WTC11 (cell line): ENCODE measurements around the gene NUAK2. TPM values are rescaled to one million over a fixed set of nuclear protein-coding genes. Genes with fewer than 3 reads are reported as not detected.

Experiments
- ATAC-seq: fragments of 200-7000 bp; cut with Tn5 transposase; 2 replicates; pipeline ENCODE4 v1.10.0; 2021; ENCODE audit warnings: mild to moderate bottlenecking, moderate library complexity
- CTCF ChIA-PET: fragments of 300-600 bp; sonication (Branson Sonifier 250); formaldehyde crosslinking; loops from one replicate; lab custom pipeline; 2021; ENCODE audit warnings: antibody characterized with exemption; lab: Charles Lee
- POLR2A ChIA-PET: fragments of 350-600 bp; sonication (Branson Sonifier 250); formaldehyde crosslinking; loops from one replicate; lab custom pipeline; 2021; ENCODE audit warnings: antibody characterized with exemption; lab: Charles Lee
- DNase-seq: peaks from one replicate; pipeline ENCODE4 v3.0.0; 2021; ENCODE audit warnings: low spot score
- H3K27ac Mint-ChIP-seq: 2 replicates; pipeline ENCODE4 v1.8.0; 2021; ENCODE audit warnings: mixed read lengths
- H3K27me3 Mint-ChIP-seq: 2 replicates; pipeline ENCODE4 v1.8.0; 2021; ENCODE audit warnings: low read depth, mild to moderate bottlenecking, moderate library complexity, mixed read lengths
- H3K36me3 Mint-ChIP-seq: 2 replicates; pipeline ENCODE4 v1.8.0; 2021; ENCODE audit warnings: mixed read lengths
- H3K4me1 Mint-ChIP-seq: 2 replicates; pipeline ENCODE4 v1.8.0; 2022; ENCODE audit warnings: mixed read lengths
- H3K4me3 Mint-ChIP-seq: 2 replicates; pipeline ENCODE4 v1.8.0; 2021; ENCODE audit warnings: mild to moderate bottlenecking, moderate library complexity, mixed read lengths
- H3K9me3 Mint-ChIP-seq: 2 replicates; pipeline ENCODE4 v1.8.0; 2021; ENCODE audit warnings: mixed read lengths
- ATF1 ChIP-seq: sonication (generic); formaldehyde crosslinking; IDR thresholded peaks from 2 replicates; pipeline ENCODE4 v1.8.1; 2023; ENCODE audit warnings: mild to moderate bottlenecking, moderate library complexity, missing genetic modification reagents
- CREM ChIP-seq: sonication (generic); formaldehyde crosslinking; IDR thresholded peaks from 2 replicates; pipeline ENCODE4 v1.8.1; 2022; ENCODE audit warnings: mild to moderate bottlenecking, missing genetic modification reagents, moderate library complexity
- ETV6 ChIP-seq: sonication (generic); formaldehyde crosslinking; IDR thresholded peaks from 2 replicates; pipeline ENCODE4 v1.8.1; 2022; ENCODE audit warnings: mild to moderate bottlenecking, missing genetic modification reagents
- NFYB ChIP-seq: sonication (generic); formaldehyde crosslinking; conservative IDR thresholded peaks from 2 replicates; pipeline ENCODE4 v1.8.0; 2022; ENCODE audit warnings: low read depth, missing genetic modification reagents
- SMAD3 ChIP-seq: sonication (generic); formaldehyde crosslinking; IDR thresholded peaks from 2 replicates; pipeline ENCODE4 v1.8.0; 2022; ENCODE audit warnings: missing genetic modification reagents, mild to moderate bottlenecking, borderline replicate concordance
- SP1 ChIP-seq: sonication (generic); formaldehyde crosslinking; conservative IDR thresholded peaks from 2 replicates; pipeline ENCODE4 v1.8.1; 2022; ENCODE audit warnings: missing genetic modification reagents
- TP53 ChIP-seq: sonication (generic); formaldehyde crosslinking; IDR thresholded peaks from 2 replicates; pipeline ENCODE4 v1.8.1; 2023; ENCODE audit warnings: mild to moderate bottlenecking, missing genetic modification reagents
- ZNF121 ChIP-seq: sonication (generic); formaldehyde crosslinking; IDR thresholded peaks from 2 replicates; pipeline ENCODE4 v1.8.0; 2023; ENCODE audit warnings: missing genetic modification reagents
- ZNF138 ChIP-seq: sonication (generic); formaldehyde crosslinking; conservative IDR thresholded peaks from 2 replicates; pipeline ENCODE4 v1.8.1; 2022; ENCODE audit warnings: mild to moderate bottlenecking, moderate library complexity, missing genetic modification reagents
- ZNF263 ChIP-seq: sonication (generic); formaldehyde crosslinking; IDR thresholded peaks from 2 replicates; pipeline ENCODE4 v1.8.1; 2022; ENCODE audit warnings: low read depth, mild to moderate bottlenecking, moderate library complexity, missing genetic modification reagents
- ZNF416 ChIP-seq: fragments of 250-450 bp; sonication (Bioruptor Pico); IDR thresholded peaks from 2 replicates; pipeline ENCODE4 v1.9.0; 2021; ENCODE audit warnings: mild to moderate bottlenecking, inconsistent platforms
- total RNA-seq: library from RNA; stranded (reverse); gene quantifications from 3 replicates; pipeline ENCODE4 v1.2.3, GENCODE V29; 2021
- TF ChIP-seq, protein P1 (sequence below): sonication (generic); formaldehyde crosslinking; conservative IDR thresholded peaks from 2 replicates; pipeline ENCODE4 v1.8.1; 2022; ENCODE audit warnings: mild to moderate bottlenecking, missing genetic modification reagents
- TF ChIP-seq, protein P2 (sequence below): sonication (generic); formaldehyde crosslinking; IDR thresholded peaks from 2 replicates; pipeline ENCODE4 v1.8.0; 2022; ENCODE audit warnings: mild to moderate bottlenecking, missing genetic modification reagents
- TF ChIP-seq, protein P3 (sequence below): fragments of 250-450 bp; sonication (Bioruptor Pico); IDR thresholded peaks from 2 replicates; pipeline ENCODE4 v1.8.0; 2021; ENCODE audit warnings: mild to moderate bottlenecking
- TF ChIP-seq, protein P4 (sequence below): sonication (generic); formaldehyde crosslinking; IDR thresholded peaks from 2 replicates; pipeline ENCODE4 v1.8.1; 2022; ENCODE audit warnings: mild to moderate bottlenecking, moderate library complexity, missing genetic modification reagents
- TF ChIP-seq, protein P5 (sequence below): fragments of 250-450 bp; sonication (Bioruptor Pico); IDR thresholded peaks from 2 replicates; pipeline ENCODE4 v1.9.0; 2021; ENCODE audit warnings: moderate library complexity, mild to moderate bottlenecking, inconsistent platforms, borderline replicate concordance
- TF ChIP-seq, protein P6 (sequence below): sonication (generic); formaldehyde crosslinking; conservative IDR thresholded peaks from 2 replicates; pipeline ENCODE4 v1.8.1; 2023; ENCODE audit warnings: mild to moderate bottlenecking, low read depth, missing genetic modification reagents, moderate library complexity
- TF ChIP-seq, protein P7 (sequence below): sonication (generic); formaldehyde crosslinking; IDR thresholded peaks from 2 replicates; pipeline ENCODE4 v1.8.0; 2022; ENCODE audit warnings: mild to moderate bottlenecking, missing genetic modification reagents
- TF ChIP-seq, protein P8 (sequence below): sonication (generic); formaldehyde crosslinking; IDR thresholded peaks from 2 replicates; pipeline ENCODE4 v1.8.1; 2023; ENCODE audit warnings: mild to moderate bottlenecking, missing genetic modification reagents

The NUAK2 gene
- total RNA-seq, 1 experiment from 2014 or later: 8.7 TPM

DNA sequence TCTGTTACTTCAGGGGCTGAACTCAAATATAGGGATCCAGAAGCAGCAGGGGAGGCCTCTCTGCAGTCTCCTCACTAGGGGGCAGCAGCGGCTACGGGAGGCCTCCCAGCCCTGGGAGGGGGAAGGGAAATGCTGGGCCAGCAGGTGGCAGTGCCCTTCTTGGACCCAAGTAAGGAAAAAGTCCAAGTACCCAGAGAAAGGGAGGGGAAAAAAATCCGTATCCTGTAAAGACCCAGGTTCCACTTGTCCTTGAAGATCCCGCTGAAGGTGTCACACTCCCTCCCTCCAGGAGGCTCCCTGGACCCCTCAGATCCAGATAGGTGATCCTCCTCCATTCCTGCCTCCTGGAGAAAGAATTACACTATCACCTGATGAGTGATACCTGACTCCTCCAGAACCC is 14.1 kb upstream of the NUAK2 start (continued):
- TF ChIP-seq, protein P1, sequence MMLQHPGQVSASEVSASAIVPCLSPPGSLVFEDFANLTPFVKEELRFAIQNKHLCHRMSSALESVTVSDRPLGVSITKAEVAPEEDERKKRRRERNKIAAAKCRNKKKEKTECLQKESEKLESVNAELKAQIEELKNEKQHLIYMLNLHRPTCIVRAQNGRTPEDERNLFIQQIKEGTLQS: no peak
- TF ChIP-seq CREM (CRISPR knock-in tag) (no peak), ZNF416 (0 out of 2 replicates have a peak, but pooled peaks have one; percentile 28), NFYB (CRISPR knock-in tag) (no peak), ATF1 (no peak), SMAD3 (CRISPR knock-in tag) (no peak), ZNF138 (CRISPR knock-in tag) (no peak), SP1 (CRISPR knock-in tag) (0 out of 2 replicates have a peak, but pooled peaks have one; percentile 14), ZNF263 (CRISPR knock-in tag) (no peak)
- TF ChIP-seq, protein P2, sequence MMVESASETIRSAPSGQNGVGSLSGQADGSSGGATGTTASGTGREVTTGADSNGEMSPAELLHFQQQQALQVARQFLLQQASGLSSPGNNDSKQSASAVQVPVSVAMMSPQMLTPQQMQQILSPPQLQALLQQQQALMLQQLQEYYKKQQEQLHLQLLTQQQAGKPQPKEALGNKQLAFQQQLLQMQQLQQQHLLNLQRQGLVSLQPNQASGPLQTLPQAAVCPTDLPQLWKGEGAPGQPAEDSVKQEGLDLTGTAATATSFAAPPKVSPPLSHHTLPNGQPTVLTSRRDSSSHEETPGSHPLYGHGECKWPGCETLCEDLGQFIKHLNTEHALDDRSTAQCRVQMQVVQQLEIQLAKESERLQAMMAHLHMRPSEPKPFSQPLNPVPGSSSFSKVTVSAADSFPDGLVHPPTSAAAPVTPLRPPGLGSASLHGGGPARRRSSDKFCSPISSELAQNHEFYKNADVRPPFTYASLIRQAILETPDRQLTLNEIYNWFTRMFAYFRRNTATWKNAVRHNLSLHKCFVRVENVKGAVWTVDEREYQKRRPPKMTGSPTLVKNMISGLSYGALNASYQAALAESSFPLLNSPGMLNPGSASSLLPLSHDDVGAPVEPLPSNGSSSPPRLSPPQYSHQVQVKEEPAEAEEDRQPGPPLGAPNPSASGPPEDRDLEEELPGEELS (CRISPR knock-in tag): no peak
- TF ChIP-seq, protein P3, sequence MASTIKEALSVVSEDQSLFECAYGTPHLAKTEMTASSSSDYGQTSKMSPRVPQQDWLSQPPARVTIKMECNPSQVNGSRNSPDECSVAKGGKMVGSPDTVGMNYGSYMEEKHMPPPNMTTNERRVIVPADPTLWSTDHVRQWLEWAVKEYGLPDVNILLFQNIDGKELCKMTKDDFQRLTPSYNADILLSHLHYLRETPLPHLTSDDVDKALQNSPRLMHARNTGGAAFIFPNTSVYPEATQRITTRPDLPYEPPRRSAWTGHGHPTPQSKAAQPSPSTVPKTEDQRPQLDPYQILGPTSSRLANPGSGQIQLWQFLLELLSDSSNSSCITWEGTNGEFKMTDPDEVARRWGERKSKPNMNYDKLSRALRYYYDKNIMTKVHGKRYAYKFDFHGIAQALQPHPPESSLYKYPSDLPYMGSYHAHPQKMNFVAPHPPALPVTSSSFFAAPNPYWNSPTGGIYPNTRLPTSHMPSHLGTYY (CRISPR knock-in tag): peak; percentile 31; the same call in 1 of the 2 replicates
- TF ChIP-seq, protein P4, sequence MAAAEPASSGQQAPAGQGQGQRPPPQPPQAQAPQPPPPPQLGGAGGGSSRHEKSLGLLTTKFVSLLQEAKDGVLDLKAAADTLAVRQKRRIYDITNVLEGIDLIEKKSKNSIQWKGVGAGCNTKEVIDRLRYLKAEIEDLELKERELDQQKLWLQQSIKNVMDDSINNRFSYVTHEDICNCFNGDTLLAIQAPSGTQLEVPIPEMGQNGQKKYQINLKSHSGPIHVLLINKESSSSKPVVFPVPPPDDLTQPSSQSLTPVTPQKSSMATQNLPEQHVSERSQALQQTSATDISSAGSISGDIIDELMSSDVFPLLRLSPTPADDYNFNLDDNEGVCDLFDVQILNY: no peak
- TF ChIP-seq, protein P5, sequence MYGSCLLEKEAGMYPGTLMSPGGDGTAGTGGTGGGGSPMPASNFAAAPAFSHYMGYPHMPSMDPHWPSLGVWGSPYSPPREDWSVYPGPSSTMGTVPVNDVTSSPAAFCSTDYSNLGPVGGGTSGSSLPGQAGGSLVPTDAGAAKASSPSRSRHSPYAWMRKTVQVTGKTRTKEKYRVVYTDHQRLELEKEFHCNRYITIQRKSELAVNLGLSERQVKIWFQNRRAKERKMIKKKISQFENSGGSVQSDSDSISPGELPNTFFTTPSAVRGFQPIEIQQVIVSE (CRISPR knock-in tag): no peak
- TF ChIP-seq, protein P6, sequence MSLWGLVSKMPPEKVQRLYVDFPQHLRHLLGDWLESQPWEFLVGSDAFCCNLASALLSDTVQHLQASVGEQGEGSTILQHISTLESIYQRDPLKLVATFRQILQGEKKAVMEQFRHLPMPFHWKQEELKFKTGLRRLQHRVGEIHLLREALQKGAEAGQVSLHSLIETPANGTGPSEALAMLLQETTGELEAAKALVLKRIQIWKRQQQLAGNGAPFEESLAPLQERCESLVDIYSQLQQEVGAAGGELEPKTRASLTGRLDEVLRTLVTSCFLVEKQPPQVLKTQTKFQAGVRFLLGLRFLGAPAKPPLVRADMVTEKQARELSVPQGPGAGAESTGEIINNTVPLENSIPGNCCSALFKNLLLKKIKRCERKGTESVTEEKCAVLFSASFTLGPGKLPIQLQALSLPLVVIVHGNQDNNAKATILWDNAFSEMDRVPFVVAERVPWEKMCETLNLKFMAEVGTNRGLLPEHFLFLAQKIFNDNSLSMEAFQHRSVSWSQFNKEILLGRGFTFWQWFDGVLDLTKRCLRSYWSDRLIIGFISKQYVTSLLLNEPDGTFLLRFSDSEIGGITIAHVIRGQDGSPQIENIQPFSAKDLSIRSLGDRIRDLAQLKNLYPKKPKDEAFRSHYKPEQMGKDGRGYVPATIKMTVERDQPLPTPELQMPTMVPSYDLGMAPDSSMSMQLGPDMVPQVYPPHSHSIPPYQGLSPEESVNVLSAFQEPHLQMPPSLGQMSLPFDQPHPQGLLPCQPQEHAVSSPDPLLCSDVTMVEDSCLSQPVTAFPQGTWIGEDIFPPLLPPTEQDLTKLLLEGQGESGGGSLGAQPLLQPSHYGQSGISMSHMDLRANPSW (CRISPR knock-in tag): no peak
- TF ChIP-seq, protein P7, sequence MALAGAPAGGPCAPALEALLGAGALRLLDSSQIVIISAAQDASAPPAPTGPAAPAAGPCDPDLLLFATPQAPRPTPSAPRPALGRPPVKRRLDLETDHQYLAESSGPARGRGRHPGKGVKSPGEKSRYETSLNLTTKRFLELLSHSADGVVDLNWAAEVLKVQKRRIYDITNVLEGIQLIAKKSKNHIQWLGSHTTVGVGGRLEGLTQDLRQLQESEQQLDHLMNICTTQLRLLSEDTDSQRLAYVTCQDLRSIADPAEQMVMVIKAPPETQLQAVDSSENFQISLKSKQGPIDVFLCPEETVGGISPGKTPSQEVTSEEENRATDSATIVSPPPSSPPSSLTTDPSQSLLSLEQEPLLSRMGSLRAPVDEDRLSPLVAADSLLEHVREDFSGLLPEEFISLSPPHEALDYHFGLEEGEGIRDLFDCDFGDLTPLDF (CRISPR knock-in tag): no peak
- TF ChIP-seq, all 79 proteins: peak for 5

DNA sequence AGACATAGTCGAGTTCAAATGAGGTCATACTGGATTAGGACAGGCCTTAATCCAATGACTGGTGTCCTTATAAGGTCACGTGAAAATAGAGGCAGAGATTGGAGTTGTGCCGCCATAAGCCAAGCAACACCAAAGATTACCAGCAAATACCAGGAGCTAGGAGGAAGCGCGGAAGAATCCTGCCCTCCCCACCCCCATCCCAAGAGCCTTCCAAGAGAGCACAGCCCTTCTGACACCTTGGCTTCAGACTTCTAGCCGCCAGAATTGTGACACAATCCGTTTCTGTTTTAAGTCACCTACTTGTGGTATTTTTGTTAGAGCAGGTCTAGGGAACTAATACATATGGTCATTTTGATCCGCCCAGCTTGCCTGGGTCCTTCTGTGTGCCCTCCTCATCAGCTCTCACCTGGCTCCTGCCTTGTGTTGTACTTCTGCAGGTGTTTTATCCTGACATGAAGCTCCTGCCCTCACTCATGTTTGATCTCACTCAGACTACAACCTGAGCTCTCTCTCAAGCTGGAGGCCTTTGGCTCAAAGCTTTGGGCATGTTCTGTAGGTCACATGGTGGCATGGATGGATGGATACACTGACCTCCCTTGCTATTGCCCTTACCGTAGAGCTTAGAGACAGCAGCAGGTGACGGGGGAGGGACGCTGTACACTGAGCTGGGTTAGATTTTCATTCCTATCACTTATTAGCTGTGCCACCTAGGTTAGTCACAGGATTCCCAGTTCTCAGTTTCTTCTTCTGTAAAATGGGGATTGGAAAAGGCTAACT is 10.7 kb upstream of the NUAK2 start:
- POLR2A ChIA-PET: interaction anchor here (0.6 to 1.2 kb wide), 2 partner anchors 41 to 240 kb away, joined by 3 read pairs; no protein-coding TSS in a partner anchor

More for the DNA sequence above, 10.7 kb upstream of the NUAK2 start:
- no peak for DNase-seq
- H3K4me3 Mint-ChIP-seq: no peak overlapping the region
- TF ChIP-seq ZNF121 (CRISPR knock-in tag): no peak
- TF ChIP-seq ETV6 (CRISPR knock-in tag): no peak
- TF ChIP-seq TP53 (CRISPR knock-in tag): no peak
- TF ChIP-seq, protein P8, sequence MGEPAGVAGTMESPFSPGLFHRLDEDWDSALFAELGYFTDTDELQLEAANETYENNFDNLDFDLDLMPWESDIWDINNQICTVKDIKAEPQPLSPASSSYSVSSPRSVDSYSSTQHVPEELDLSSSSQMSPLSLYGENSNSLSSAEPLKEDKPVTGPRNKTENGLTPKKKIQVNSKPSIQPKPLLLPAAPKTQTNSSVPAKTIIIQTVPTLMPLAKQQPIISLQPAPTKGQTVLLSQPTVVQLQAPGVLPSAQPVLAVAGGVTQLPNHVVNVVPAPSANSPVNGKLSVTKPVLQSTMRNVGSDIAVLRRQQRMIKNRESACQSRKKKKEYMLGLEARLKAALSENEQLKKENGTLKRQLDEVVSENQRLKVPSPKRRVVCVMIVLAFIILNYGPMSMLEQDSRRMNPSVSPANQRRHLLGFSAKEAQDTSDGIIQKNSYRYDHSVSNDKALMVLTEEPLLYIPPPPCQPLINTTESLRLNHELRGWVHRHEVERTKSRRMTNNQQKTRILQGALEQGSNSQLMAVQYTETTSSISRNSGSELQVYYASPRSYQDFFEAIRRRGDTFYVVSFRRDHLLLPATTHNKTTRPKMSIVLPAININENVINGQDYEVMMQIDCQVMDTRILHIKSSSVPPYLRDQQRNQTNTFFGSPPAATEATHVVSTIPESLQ (CRISPR knock-in tag): no peak
- H3K4me1 Mint-ChIP-seq: peaks cover 14% of the 10 kb centered on the region; the same call in 1 of the 2 replicates
- CTCF ChIA-PET: interaction anchor here (1.1 to 13.8 kb wide), 9 partner anchors 18 to 901 kb away, joined by 3 to 684 read pairs (median 4); partner anchors contain the start of gene TMCC2
- H3K27me3 Mint-ChIP-seq: no peaks in the 10 kb centered on the region; the same call in 1 of the 2 replicates
- peak overlapping the region; percentile 3; the same call in 1 of the 2 replicates for H3K27ac Mint-ChIP-seq
- no peaks in the 10 kb centered on the region for H3K9me3 Mint-ChIP-seq
- H3K36me3 Mint-ChIP-seq: no peaks in the 10 kb centered on the region
- no peak for ATAC-seq
